ENCODE measurements around the gene CLTCL1.

Gene CLTCL1

GRCh38 chr22:19218541-19219233 lies 72.8 kb downstream of the CLTCL1 start:
- Histone ChIP-seq H3K36me3 (peaks cover 5% of the 10 kb centered on the region), H3K27ac (peak overlapping the region; percentile 14; the same call in 1 of the 2 replicates), H3K27me3 (ENCODE audit: insufficient read depth, low read depth, severe bottlenecking) (no peaks in the 10 kb centered on the region), H3K9me3 (ENCODE audit: severe bottlenecking) (no peaks in the 10 kb centered on the region), H3K4me3 (ENCODE audit: low read depth, low read length) (no peak overlapping the region)
- DNase-seq: no peak
- no peak for TF ChIP-seq CTCF (IDR thresholded peaks at IDR 0.05; ENCODE audit: low read depth, low read length)

- no peak for DNase-seq
- H3K9me3 ChIP-seq (ENCODE audit: severe bottlenecking): no peaks in the 10 kb centered on the region
- TF ChIP-seq CTCF (IDR thresholded peaks at IDR 0.05; ENCODE audit: low read depth, low read length): no peak
- H3K27me3 ChIP-seq (ENCODE audit: insufficient read depth, low read depth, severe bottlenecking): no peaks in the 10 kb centered on the region
- no peaks in the 10 kb centered on the region; the same call in 1 of the 2 replicates for H3K36me3 ChIP-seq
- H3K27ac ChIP-seq: no peak overlapping the region
- no peak overlapping the region for H3K4me3 ChIP-seq (ENCODE audit: low read depth, low read length)
Measured at GRCh38 chr22:19216579-19216978, 74.9 kb downstream of the CLTCL1 start.

GRCh38 chr22:19215360-19215759 lies 76.2 kb downstream of the CLTCL1 start:
- no peak for DNase-seq
- no peak for TF ChIP-seq CTCF (IDR thresholded peaks at IDR 0.05; ENCODE audit: low read depth, low read length)
- peaks cover under 1% of the 10 kb centered on the region; the same call in 1 of the 2 replicates for H3K36me3 ChIP-seq
- H3K27ac ChIP-seq: no peak overlapping the region
- H3K9me3 ChIP-seq (ENCODE audit: severe bottlenecking): no peaks in the 10 kb centered on the region
- no peaks in the 10 kb centered on the region for H3K27me3 ChIP-seq (ENCODE audit: insufficient read depth, low read depth, severe bottlenecking)
- H3K4me3 ChIP-seq (ENCODE audit: low read depth, low read length): no peak overlapping the region

- H3K27ac ChIP-seq: no peak overlapping the region
- H3K27me3 ChIP-seq (ENCODE audit: insufficient read depth, low read depth, severe bottlenecking): no peaks in the 10 kb centered on the region
- no peak for TF ChIP-seq CTCF (IDR thresholded peaks at IDR 0.05; ENCODE audit: low read depth, low read length)
- no peaks in the 10 kb centered on the region for H3K9me3 ChIP-seq (ENCODE audit: severe bottlenecking)
- peaks cover 4% of the 10 kb centered on the region; the same call in 1 of the 2 replicates for H3K36me3 ChIP-seq
- no peak overlapping the region for H3K4me3 ChIP-seq (ENCODE audit: low read depth, low read length)
- DNase-seq: no peak
Measured at GRCh38 chr22:19214078-19214473, 77.4 kb downstream of the CLTCL1 start.

GRCh38 chr22:19213442-19214077 lies 78.0 kb downstream of the CLTCL1 start:
- H3K36me3 ChIP-seq: peaks cover 4% of the 10 kb centered on the region; the same call in 1 of the 2 replicates
- no peak for TF ChIP-seq CTCF (IDR thresholded peaks at IDR 0.05; ENCODE audit: low read depth, low read length)
- no peaks in the 10 kb centered on the region for H3K27me3 ChIP-seq (ENCODE audit: insufficient read depth, low read depth, severe bottlenecking)
- no peak overlapping the region for H3K27ac ChIP-seq
- no peak for DNase-seq
- no peak overlapping the region for H3K4me3 ChIP-seq (ENCODE audit: low read depth, low read length)
- no peaks in the 10 kb centered on the region for H3K9me3 ChIP-seq (ENCODE audit: severe bottlenecking)

Data from WERI-Rb-1 (cell line).